K562 (cell line): ENCODE measurements around the gene APOO.

ENCODE experiments used
- CTCF ChIP-seq, 3 experiments: IDR thresholded peaks in 2 of 3; conservative IDR thresholded peaks in 1 of 3; 2 replicates each; pipeline ENCODE4 v1.5.1; 2011 to 2012; ENCODE audit warnings: low read length in 3 of 3, mild to moderate bottlenecking in 3 of 3, control low read depth in 2 of 3, improper control_type of control experiment in 1 of 3, inconsistent platforms in 1 of 3, low read depth in 1 of 3, mixed read lengths in 1 of 3, moderate library complexity in 1 of 3; ENCODE audit not compliant: insufficient read depth in 2 of 3
- DMBX1 ChIP-seq: fragments of 250-450 bp; sonication (Bioruptor Pico); IDR thresholded peaks from 2 replicates; pipeline ENCODE4 v1.8.0; 2022; ENCODE audit warnings: inconsistent platforms, mild to moderate bottlenecking, moderate library complexity, borderline replicate concordance
- KAT2B ChIP-seq: IDR thresholded peaks from one replicate; pipeline ENCODE4 v1.6.1; 2012; ENCODE audit warnings: low read depth, mild to moderate bottlenecking, control low read depth, inconsistent platforms, low read length, moderate library complexity
- MEF2A ChIP-seq: IDR thresholded peaks from 2 replicates; pipeline ENCODE4 v1.6.1; 2011; ENCODE audit warnings: low read depth, mild to moderate bottlenecking, low read length, moderate library complexity; ENCODE audit not compliant: control insufficient read depth
- MTF1 ChIP-seq: fragments of 250-450 bp; sonication (Bioruptor Pico); IDR thresholded peaks from 2 replicates; pipeline ENCODE4 v1.9.0; 2021; ENCODE audit warnings: moderate library complexity, mild to moderate bottlenecking, inconsistent platforms, borderline replicate concordance
- NCOR1 ChIP-seq: fragments of 450-650 bp; IDR thresholded peaks from 2 replicates; pipeline ENCODE4 v1.6.1; 2016; ENCODE audit warnings: mild to moderate bottlenecking, moderate library complexity
- POLR2AphosphoS5 ChIP-seq: IDR thresholded peaks from 2 replicates; pipeline ENCODE4 v1.6.1; 2011; ENCODE audit warnings: mild to moderate bottlenecking, low read depth, low read length, moderate library complexity; ENCODE audit not compliant: control insufficient read depth, insufficient read depth
- RBM15 ChIP-seq: fragments of 200-400 bp; formaldehyde crosslinking; IDR thresholded peaks from 2 replicates; pipeline ENCODE4 v1.6.1; 2018; ENCODE audit warnings: mild to moderate bottlenecking, low read length, moderate library complexity; ENCODE audit not compliant: insufficient read depth

GRCh38 chrX:23790155-23790497 is 117.6 kb downstream of the APOO start:
- no peak for TF ChIP-seq DMBX1 (CRISPR knock-in tag)
- no peak for TF ChIP-seq NCOR1
- no peak for TF ChIP-seq RBM15
- TF ChIP-seq MEF2A: no peak
- no peak for TF ChIP-seq CTCF (IDR thresholded peaks at IDR 0.05 in 2 of 3, conservative IDR thresholded peaks at IDR 0.05 in 1 of 3; ENCODE audit: insufficient read depth in 2 of 3, low read depth in 1 of 3, low read length in 3 of 3)
- no peak for TF ChIP-seq POLR2AphosphoS5
- TF ChIP-seq MTF1: no peak
- TF ChIP-seq KAT2B: no peak
